NCI-H2029 (cell line): Measurements from ENCODE around the gene THAP9.
A peak's percentile ranks its signal among the peaks of the same experiment; 100 is the strongest.
"Not testable (repeated sequence)": the region's sequence is repeated elsewhere in the genome, so short reads cannot be mapped to it uniquely, and the experiment has no call there.

ENCODE experiments used
- DNase-seq: peaks from one replicate; lab custom pipeline; 2025; lab: John Stamatoyannopoulos, UW

Gene THAP9

GRCh38 chr4:82893942-82894341 is 6.6 kb upstream of the THAP9 start:
- DNase-seq, result no peak

- DNase-seq, result no peak
Measured at GRCh38 chr4:82896755-82897154, 3.8 kb upstream of the THAP9 start.

- peak; percentile 9 for DNase-seq
Measured at GRCh38 chr4:82898322-82899243, 2.0 kb upstream of the THAP9 start.

GRCh38 chr4:82899374-82900065 is 1.0 kb upstream of the THAP9 start:
- DNase-seq, result no peak

GRCh38 chr4:82900066-82900410 is 497 bp upstream of the THAP9 start:
- DNase-seq, result peak; percentile 58

GRCh38 chr4:82901183-82901718 is 716 bp downstream of the THAP9 start:
- no peak for DNase-seq

- DNase-seq, result no peak
Measured at GRCh38 chr4:82903737-82904136, 3.2 kb downstream of the THAP9 start.

- no peak for DNase-seq
Measured at GRCh38 chr4:82905205-82905604, 4.7 kb downstream of the THAP9 start.

- DNase-seq, result no peak
Measured at GRCh38 chr4:82906469-82906868, 5.9 kb downstream of the THAP9 start.

GRCh38 chr4:82909326-82909725 is 8.8 kb downstream of the THAP9 start:
- DNase-seq, result no peak

- DNase-seq, result no peak
Measured at GRCh38 chr4:82913305-82913704, 12.8 kb downstream of the THAP9 start.

- DNase-seq, result not testable (repeated sequence)
Measured at GRCh38 chr4:82913968-82914367, 13.4 kb downstream of the THAP9 start.

GRCh38 chr4:82918091-82918490 is 17.6 kb downstream of the THAP9 start:
- DNase-seq, result no peak

- no peak for DNase-seq
Measured at GRCh38 chr4:82919386-82919785, 18.9 kb downstream of the THAP9 start.

GRCh38 chr4:82921795-82922194 is 21.3 kb downstream of the THAP9 start:
- DNase-seq, result no peak

GRCh38 chr4:82930848-82931755 is 30.6 kb downstream of the THAP9 start:
- DNase-seq, result no peak

- no peak for DNase-seq
Measured at GRCh38 chr4:82934441-82934840, 33.9 kb downstream of the THAP9 start.

GRCh38 chr4:82939414-82939813 is 38.9 kb downstream of the THAP9 start:
- no peak for DNase-seq

- no peak for DNase-seq
Measured at GRCh38 chr4:82947498-82947897, 47.0 kb downstream of the THAP9 start.

- no peak for DNase-seq
Measured at GRCh38 chr4:82948647-82949204, 48.2 kb downstream of the THAP9 start.

- DNase-seq, result no peak
Measured at GRCh38 chr4:82951196-82951595, 50.7 kb downstream of the THAP9 start.

GRCh38 chr4:82954212-82954611 is 53.7 kb downstream of the THAP9 start:
- no peak for DNase-seq
